Measurements from ENCODE around the gene IL20RA.

The IL20RA gene

GRCh38 chr6:137045222-137045789 is 541 bp upstream of the IL20RA start:
- no peak for DNase-seq

DNA sequence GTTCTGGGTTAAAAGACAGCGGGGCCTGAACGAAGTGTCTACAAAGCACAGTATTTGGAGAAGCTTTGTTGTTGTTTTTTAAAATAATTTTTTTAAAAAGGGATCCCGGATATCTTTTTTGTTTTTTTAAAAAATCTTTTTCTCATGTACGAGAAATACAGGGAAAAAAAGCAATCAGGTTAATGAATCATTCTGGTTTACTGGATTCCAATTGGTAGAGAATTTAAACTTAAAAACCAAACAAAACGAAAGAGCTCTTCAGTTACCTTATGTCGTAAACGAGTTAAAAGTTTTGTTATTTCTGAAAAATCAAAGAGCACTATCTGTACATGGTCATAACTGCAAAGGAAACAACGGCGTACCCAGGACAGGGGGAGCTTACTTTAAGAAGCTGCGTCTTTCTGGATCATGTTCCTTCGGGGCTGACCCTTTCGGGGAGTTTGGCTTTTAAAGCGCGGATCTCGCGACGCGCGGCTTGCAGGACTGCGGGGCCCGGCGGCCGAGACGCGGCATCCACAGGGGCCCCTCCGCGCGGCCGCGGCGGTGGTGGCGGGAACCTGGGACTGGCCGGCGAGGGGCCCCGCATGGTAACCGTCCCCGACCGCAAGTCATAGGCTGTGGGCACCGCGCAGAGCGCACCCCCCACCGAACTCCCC is 927 bp downstream of the IL20RA start:
- DNase-seq: no peak

DNA sequence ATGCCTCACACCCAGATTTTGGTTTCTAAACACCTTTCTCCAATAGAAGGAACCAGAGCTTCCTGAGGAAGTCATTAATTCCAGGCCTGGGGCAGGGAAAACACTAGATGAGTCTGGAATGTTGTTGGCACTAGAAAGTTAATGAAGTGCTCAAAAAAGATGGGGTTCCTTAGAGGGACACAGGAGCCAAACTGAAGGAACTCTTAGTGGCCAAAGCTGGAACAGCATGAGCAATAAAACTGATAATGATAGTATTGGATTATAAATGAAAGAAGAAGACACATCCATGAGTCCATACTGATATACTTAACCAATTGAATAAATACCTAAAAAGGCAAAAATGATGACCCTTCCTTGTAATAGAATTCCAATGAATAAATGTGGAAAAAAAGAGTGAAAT is 4.4 kb downstream of the IL20RA start:
- no peak for DNase-seq

DNA sequence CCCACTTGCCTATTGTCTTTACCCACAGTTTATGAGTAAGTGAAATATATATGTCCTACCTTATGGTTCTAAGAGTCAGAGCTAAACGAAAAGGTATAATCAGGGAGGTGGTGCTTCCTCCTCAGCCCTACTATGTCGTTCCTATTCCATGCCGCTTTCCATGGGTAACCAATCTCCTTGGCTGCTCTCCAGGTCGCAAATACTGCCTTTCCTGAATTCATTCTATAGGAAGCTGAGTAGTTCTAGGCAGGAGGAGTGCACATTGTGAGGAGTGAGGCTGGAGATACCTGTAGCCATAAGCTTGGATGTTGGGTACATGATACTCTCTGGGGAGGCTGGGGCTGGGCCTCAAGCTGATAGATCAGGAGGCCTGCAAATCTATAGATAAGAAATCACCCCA is 5.8 kb downstream of the IL20RA start:
- no peak for DNase-seq

GRCh38 chr6:137036566-137037300 is 8.0 kb downstream of the IL20RA start:
- DNase-seq: no peak

DNA sequence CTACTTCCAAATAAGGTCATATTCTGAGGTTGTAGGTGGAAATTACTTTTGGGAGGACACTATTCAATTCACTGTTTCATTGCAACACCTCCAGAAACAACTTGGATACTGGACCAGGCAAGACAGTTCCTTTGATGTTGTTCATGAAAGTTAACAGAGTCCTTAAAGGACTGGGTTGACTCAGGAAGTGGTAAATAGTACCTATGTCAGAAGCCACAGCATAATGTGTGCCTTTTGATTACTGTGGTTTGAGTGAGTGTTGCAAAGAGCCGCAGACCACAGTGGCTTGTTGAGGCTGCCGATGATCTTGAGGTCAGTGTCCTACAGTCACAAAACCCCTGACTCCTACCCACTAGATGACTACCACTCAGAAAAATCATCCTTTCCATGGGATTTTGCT is 10.9 kb downstream of the IL20RA start:
- peak; percentile 51 for DNase-seq

DNA sequence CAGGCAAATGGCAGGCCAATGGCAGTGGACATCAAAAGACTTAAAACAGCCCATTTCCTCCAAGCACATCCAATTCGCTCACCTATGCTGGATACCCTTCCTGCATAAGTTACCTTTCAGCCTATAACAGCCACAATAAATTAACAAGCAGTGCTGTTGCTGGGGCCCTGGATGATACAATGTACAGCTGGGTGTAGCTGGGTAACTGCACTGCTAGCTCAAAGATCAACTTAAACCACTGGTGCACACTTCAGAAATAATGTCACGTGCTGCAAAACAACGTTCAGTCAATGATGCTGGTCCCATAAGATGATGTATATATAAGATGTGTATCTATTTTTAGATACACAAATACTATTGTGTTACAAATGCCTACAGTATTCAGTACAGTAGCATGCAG is 13.6 kb downstream of the IL20RA start:
- no peak for DNase-seq

DNA sequence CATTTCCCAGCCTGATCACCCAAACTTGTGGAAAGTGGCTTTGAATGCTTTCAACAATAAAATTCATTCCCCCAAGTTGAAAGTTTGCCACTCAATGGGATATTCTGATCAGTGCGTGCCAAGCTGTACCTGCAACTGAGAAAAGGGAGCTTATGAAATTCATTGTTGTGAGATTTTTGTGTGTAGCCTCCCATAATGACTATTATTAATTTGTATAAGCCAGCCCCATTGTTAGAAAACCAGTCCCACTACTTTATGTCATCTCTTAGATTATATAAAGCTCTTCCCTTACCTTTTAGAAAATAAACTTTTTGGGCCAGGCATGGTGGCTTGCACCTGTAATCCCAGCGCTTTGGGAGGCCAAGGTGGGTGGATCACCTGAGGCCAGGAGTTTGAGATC is 15.9 kb downstream of the IL20RA start:
- no peak for DNase-seq

- no peak for DNase-seq
Observed at GRCh38 chr6:137025786-137026730, 18.7 kb downstream of the IL20RA start.

DNA sequence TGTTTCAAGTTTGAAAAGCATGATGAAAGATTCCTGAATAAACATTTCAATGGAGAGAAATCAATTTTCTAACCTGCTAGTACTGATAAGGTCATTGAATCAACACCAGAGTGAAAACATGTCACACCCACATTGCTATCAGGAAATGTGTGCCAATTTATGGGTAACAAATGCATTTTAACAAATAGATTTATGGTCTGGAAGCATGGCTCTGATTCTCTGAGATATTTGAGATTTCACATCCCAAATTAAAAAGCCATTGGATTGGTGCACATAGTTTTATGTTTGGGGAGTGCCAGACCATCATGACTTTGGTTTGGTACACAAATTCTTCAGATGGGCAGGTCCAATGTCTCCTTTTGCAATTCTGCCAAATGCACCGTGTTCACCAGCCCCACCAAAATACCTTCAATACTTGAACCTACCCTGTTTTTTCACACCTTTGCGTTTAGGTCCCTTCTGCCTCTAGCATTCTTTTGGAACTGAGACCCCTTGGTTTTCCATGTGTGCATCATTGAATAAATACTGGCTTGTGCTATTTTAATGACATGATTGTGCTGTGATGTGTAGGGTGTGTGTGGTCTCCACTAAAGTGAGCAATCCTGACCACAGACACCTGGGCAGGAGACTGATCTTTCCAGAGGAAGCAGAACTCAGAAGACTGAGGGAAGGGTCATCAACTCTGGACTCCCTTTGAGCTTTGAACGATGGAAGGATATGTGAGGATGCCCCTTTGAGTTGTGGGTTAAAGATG is 20.4 kb downstream of the IL20RA start:
- no peak for DNase-seq

DNA sequence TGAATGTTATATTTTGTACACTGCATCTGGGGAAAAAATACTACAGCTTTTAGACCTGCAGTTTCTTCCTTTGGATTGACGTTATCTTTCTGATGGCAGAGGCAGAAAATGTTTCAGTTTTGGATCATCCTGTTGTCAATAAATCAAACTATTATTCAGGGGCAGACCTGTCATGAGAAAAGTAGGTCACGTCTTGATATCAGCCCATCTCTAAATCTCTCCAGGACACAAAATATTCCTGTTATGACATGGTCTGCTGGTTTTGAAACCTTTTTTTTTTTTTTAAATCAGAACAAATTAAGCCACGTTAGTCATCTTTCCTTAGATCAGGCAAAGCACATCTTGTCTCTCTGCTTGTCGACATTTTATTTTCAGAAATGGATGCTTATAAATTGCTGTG is 24.0 kb downstream of the IL20RA start:
- no peak for DNase-seq

DNA sequence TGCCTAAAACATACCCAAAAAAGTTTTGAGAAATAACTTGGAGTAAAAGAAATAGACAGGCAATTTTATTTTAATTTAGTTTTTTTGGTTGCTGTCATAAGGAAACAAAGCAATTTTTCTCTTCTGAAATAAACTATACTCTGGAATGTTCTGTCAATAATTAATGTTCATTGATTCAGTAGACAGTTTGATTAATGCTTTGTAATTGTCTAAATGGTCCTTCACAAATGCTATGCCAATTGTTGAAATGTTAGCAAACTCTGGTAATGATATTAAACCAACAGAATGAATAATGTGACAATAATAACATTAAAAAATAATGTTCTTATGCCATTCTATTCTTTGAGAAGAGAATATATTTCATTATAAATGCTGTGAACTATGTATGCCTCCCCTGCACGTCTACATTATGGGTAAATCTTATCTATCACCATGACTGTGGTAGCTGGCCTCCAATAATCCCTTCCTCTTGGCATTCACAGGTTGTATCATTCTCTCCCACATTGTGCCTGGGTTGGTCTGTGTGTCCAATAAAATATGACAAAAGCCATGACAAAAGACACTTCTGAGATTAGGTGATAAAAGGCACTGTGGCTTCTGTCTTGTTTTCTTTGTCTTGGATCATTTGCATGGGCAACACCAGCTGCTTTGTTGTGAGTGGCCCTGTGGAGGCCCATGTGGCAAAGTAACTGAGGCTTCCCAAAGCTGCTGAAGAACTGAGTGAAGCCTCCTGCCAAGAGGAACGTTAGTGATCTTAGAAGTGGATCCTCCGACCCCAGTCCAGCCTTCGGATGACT is 25.1 kb downstream of the IL20RA start:
- DNase-seq: no peak

GRCh38 chr6:137017081-137017480 is 27.7 kb downstream of the IL20RA start:
- DNase-seq: no peak

GRCh38 chr6:137016356-137016755 is 28.4 kb downstream of the IL20RA start:
- DNase-seq: no peak

GRCh38 chr6:137015943-137016342 is 28.8 kb downstream of the IL20RA start:
- DNase-seq: no peak

- no peak for DNase-seq
Observed at GRCh38 chr6:137013738-137014602, 30.8 kb downstream of the IL20RA start.

- no peak for DNase-seq
Observed at GRCh38 chr6:137013031-137013430, 31.7 kb downstream of the IL20RA start.

DNA sequence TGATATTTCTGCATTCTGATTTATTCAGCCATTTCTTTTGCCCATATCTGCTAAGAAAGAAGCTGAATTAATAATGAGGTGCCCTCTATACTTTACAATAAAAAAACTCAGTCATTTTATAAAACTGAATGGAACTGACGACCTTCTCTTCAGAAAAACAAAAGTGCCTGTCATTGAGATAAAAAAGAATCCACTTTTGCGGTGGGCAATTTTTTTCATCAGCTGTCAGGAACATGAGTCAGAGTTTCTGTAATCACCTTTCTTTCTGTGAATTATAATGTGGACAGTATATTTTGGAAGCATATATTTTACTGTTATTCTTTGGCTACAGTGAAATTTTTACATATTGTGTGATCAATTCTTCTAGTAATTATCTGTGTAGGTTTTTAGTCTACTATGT is 33.4 kb downstream of the IL20RA start:
- no peak for DNase-seq

- DNase-seq: no peak
Observed at GRCh38 chr6:137010128-137010718, 34.5 kb downstream of the IL20RA start.

DNA sequence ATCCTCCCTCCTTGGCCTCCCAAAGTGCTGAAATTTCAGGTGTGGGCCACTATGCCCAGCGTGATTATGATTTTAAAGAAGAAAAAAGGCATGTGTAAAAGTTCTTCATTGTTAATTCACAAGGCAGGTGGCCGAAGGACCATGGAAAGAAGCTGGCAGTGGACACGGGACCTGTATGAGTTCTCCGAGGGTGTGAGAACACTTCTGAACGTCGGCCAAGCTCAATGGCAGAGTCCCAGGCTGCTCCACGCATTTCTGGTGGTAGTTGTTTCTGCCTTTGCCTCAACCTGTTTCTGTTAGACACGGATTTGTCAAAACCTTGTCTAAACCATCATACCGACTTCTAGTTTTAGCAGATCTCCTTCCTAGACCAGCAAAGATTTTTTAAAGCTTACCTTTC is 36.6 kb downstream of the IL20RA start:
- DNase-seq: no peak

Data from activated gamma-delta T cell treated with Interleukin-2 at 50 U/mL for 16 hours (primary cell).